Measurements from ENCODE around the gene C2orf76.

Gene C2orf76

DNA sequence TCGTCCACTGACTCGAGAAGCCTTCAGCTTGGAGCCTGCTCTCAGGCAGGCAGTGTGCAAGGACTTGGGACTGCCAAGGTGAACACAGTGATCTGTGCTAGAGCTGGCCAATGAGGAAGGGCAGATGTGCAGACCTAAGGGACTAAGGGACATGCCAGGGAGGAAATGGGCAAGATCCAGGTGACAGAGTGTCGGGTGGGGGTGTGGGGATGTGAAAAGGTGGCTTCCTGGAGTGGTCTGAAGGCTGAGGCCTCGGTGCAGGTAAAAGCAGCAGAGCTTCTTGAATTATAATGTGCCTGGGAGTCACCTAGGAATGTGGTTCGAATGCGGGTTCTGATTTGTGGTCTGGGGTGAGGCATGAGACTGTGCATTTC, 101.0 kb downstream of the C2orf76 start:
- TF ChIP-seq, protein P1, sequence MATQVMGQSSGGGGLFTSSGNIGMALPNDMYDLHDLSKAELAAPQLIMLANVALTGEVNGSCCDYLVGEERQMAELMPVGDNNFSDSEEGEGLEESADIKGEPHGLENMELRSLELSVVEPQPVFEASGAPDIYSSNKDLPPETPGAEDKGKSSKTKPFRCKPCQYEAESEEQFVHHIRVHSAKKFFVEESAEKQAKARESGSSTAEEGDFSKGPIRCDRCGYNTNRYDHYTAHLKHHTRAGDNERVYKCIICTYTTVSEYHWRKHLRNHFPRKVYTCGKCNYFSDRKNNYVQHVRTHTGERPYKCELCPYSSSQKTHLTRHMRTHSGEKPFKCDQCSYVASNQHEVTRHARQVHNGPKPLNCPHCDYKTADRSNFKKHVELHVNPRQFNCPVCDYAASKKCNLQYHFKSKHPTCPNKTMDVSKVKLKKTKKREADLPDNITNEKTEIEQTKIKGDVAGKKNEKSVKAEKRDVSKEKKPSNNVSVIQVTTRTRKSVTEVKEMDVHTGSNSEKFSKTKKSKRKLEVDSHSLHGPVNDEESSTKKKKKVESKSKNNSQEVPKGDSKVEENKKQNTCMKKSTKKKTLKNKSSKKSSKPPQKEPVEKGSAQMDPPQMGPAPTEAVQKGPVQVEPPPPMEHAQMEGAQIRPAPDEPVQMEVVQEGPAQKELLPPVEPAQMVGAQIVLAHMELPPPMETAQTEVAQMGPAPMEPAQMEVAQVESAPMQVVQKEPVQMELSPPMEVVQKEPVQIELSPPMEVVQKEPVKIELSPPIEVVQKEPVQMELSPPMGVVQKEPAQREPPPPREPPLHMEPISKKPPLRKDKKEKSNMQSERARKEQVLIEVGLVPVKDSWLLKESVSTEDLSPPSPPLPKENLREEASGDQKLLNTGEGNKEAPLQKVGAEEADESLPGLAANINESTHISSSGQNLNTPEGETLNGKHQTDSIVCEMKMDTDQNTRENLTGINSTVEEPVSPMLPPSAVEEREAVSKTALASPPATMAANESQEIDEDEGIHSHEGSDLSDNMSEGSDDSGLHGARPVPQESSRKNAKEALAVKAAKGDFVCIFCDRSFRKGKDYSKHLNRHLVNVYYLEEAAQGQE (IDR thresholded peaks at IDR 0.05; ENCODE audit: insufficient replicate concordance, low read depth), result no peak
- no peak for TF ChIP-seq POLR2AphosphoS5 (IDR thresholded peaks at IDR 0.05; ENCODE audit: low read depth)
- H3K27me3 ChIP-seq (ENCODE audit: insufficient read depth, poor library complexity, severe bottlenecking), result no peaks in the 10 kb centered on the region
- no peak for DNase-seq (ENCODE audit: low read depth in 1 of 2, low spot score in 1 of 2)
- H3K27ac ChIP-seq (replicated peaks), result no peak overlapping the region
- H3K4me3 ChIP-seq (replicated peaks; ENCODE audit: insufficient read depth, low read length), result no peak overlapping the region

DNA sequence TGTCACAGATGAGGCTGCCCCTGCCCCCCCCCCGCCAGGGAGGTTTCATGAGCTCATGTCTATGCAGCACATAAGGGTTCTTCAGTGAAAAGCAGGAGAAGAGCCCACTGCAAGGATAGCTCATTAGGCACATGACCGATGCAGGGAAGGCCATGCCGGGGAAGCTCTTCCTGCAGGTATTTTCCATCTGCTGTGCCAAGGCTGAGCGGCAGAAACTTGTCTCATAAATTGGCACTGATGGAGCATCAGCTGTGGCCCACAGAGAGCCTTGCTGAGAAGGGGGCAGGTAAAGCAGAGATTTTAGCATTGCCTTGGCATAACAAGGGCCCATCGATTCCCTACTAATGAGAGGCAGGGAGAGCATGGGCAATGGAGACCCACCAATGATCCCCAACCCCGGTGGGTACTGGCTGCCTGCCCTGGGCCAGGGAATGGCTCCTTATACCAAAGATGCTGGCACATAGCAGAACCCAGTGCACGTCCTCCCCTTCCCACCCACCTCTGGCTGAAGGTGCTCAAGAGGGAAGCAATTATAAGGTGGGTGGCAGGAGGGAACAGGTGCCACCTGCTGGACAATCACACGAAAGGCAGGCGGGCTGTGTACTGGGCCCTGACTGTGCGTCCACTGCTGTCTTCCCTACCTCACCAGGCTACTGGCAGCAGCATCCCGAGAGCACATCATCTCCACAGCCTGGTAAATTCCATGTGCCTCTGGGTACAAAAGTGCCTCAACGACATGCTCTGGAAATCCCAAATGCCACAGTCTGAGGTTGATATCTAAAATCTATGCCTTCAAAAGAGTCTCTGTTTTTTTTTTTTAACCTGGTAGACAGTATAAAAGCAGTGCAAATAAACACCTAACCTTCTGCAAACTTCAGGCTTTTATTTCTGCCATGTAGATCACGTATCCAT, 101.6 kb downstream of the C2orf76 start:
- peak in 1 of 2 experiments; percentile 63 for DNase-seq (ENCODE audit: low read depth in 1 of 2, low spot score in 1 of 2)
- H3K27me3 ChIP-seq (ENCODE audit: insufficient read depth, poor library complexity, severe bottlenecking), result no peaks in the 10 kb centered on the region
- H3K27ac ChIP-seq (replicated peaks), result no peak overlapping the region
- no peak overlapping the region for H3K4me3 ChIP-seq (replicated peaks; ENCODE audit: insufficient read depth, low read length)
- TF ChIP-seq, protein P1 (IDR thresholded peaks at IDR 0.05; ENCODE audit: insufficient replicate concordance, low read depth), result no peak
- TF ChIP-seq, protein P2, sequence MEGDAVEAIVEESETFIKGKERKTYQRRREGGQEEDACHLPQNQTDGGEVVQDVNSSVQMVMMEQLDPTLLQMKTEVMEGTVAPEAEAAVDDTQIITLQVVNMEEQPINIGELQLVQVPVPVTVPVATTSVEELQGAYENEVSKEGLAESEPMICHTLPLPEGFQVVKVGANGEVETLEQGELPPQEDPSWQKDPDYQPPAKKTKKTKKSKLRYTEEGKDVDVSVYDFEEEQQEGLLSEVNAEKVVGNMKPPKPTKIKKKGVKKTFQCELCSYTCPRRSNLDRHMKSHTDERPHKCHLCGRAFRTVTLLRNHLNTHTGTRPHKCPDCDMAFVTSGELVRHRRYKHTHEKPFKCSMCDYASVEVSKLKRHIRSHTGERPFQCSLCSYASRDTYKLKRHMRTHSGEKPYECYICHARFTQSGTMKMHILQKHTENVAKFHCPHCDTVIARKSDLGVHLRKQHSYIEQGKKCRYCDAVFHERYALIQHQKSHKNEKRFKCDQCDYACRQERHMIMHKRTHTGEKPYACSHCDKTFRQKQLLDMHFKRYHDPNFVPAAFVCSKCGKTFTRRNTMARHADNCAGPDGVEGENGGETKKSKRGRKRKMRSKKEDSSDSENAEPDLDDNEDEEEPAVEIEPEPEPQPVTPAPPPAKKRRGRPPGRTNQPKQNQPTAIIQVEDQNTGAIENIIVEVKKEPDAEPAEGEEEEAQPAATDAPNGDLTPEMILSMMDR (IDR thresholded peaks at IDR 0.05; ENCODE audit: insufficient read depth, low read length), result peak; percentile 69

DNA sequence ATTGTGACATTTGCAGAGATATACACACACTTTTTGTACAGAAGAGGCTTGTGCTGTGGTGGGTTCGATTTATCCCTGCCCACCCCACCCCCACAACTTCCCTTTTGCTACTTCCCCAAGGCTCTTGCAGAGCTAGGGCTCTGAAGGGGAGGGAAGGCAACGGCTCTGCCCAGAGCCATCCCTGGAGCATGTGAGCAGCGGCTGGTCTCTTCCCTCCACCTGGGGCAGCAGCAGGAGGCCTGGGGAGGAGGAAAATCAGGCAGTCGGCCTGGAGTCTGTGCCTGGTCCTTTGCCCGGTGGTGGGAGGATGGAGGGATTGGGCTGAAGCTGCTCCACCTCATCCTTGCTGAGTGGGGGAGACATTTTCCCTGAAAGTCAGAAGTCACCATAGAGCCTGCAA, 103.0 kb downstream of the C2orf76 start:
- peak; percentile 68 to 86 for DNase-seq (ENCODE audit: low read depth in 1 of 2, low spot score in 1 of 2)
- peak overlapping the region; percentile 72 for H3K27ac ChIP-seq (replicated peaks)
- TF ChIP-seq SPI1 (IDR thresholded peaks at IDR 0.05; ENCODE audit: borderline replicate concordance, low read depth), result peak; percentile 74; the same call in 1 of the 2 replicates
- 0 out of 2 replicates have a peak, but pooled peaks have one; percentile 43 for TF ChIP-seq POLR2AphosphoS5 (IDR thresholded peaks at IDR 0.05; ENCODE audit: low read depth)
- TF ChIP-seq, protein P2 (IDR thresholded peaks at IDR 0.05; ENCODE audit: insufficient read depth, low read length), result no peak
- no peak for TF ChIP-seq GABPA (IDR thresholded peaks at IDR 0.05; ENCODE audit: low read depth)
- TF ChIP-seq, protein P1 (IDR thresholded peaks at IDR 0.05; ENCODE audit: insufficient replicate concordance, low read depth), result peak; percentile 15
- H3K4me3 ChIP-seq (replicated peaks; ENCODE audit: insufficient read depth, low read length), result no peak overlapping the region
- no peaks in the 10 kb centered on the region for H3K27me3 ChIP-seq (ENCODE audit: insufficient read depth, poor library complexity, severe bottlenecking)
